Activated T-cell treated with anti-CD3 and anti-CD28 coated beads, Interleukin-2, amount 50 U/mL, for 1 hour (primary cell): Measurements from ENCODE around the gene MAP3K4.
A peak's percentile ranks its signal among the peaks of the same experiment; 100 is the strongest.

Source experiments
- DNase-seq: peaks from one replicate; pipeline ENCODE4 v3.0.0-alpha.2; 2020

The MAP3K4 gene

DNA sequence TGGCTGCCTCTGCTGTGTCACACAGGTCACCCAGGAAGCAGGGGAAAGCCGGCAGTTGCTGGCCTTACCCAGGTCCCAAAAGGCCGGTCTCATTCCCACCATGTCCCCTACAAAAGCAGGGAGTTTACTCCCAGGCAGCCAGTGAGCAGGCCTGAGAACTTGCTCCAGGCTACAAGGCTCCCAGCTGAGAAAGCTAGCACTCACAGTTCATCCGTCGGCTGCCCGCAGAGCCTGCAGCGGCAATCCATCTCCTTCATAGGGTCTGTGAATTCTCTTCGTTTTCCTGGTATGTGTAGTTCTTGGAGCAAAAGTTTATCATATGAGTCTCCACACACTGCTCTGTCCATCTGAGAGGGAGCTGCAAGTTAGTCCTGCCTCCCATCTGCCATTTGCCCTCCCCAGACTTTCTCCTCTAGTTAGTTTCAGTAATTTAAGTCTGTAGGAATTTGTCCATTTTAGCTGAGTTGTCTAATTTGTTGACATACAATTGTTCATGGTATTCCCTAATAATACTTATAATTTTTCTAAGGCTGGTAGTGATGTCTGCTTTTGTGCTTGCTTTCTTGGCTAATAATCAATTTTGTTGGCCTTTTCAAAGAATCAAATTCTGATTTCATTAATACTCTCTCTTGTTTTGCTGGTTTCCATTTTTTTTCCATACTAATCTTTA lies 135.6 kb downstream of the MAP3K4 start:
- no peak for DNase-seq

DNA sequence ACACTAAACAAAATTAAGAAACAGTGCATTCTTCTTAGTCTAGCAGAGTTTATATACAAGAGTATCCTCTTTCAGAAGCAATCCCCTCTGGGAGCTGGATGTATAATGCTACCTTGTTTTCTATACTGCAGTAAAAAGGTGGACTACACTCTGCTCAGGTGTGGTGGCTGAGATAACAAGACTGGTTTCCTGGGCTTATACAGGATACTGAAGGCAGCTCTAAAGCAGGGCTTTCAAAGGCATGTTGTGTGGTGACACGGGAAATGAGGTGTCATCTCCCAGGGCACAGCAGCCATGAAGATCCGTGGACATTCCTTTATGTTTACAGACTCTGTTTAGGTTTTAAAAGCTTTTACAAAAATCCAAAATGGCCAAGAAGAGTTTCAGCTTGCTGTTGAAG lies 136.7 kb downstream of the MAP3K4 start:
- no peak for DNase-seq

DNA sequence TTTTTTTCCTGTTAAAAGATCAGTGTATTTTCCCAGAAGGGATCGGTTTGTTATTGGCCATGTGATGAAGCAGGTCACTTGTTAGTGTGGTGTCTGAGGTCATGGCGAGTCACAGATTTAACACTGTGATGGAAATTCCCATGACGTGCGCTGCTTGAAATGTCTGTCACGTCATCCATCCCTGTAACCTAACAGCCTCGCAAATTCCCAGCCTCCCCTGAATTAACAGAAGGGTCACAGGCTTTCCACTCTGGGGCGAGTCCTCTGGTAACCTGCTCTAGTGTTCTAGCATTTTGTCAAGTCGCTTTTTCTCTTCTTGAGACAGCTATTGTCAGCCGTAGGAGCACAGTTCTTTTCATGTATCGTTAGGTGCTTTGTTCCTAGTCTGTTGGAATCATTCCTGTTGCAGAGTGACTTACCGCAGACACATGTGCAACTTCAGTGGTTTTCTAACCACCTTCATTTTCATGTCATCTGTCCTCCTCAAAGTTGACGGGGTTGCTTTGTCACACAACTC lies 137.2 kb downstream of the MAP3K4 start:
- peak; percentile 30 for DNase-seq

- no peak for DNase-seq
Observed at GRCh38 chr6:161130541-161130940, 139.0 kb downstream of the MAP3K4 start.

GRCh38 chr6:161130967-161131766 lies 139.6 kb downstream of the MAP3K4 start:
- DNase-seq, result no peak

GRCh38 chr6:161132384-161132783 lies 140.8 kb downstream of the MAP3K4 start:
- no peak for DNase-seq

GRCh38 chr6:161133963-161134362 lies 142.4 kb downstream of the MAP3K4 start:
- DNase-seq, result no peak

DNA sequence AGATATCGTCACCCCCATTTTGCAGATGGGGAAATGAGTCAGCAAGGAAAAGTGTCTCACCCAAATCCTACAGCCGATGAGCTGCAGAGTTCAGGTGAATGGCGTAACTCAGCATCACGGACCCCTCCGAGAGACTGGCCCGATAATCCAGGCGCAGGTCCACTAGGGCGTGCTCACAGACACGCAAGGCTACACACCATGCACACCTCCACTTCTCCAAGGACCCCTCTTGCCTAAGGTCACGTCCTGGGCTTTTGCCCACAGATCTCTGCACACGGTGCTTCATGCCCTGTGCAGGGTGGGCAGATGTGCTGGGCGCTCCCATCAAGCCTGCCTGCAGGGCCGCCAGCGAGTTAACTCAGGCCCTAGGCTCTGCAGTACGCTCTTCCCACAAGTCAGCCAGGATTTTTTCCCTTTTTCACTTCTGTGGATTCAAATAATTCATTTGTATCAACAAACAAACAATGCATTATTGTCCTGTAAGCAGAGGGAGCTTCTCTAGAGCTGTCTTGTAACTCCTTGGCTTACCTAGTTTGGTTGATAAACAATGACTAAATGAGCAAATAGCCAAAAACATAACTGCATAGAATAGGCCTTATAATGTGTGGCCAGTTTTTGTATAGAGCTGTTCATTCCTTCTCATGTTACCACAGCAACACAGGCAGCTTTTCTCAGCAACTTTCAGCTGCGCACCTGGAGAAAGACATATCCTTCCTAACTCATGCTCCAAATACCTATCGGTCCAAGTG lies 143.2 kb downstream of the MAP3K4 start:
- no peak for DNase-seq

- DNase-seq, result no peak
Observed at GRCh38 chr6:161135695-161136591, 144.4 kb downstream of the MAP3K4 start.

DNA sequence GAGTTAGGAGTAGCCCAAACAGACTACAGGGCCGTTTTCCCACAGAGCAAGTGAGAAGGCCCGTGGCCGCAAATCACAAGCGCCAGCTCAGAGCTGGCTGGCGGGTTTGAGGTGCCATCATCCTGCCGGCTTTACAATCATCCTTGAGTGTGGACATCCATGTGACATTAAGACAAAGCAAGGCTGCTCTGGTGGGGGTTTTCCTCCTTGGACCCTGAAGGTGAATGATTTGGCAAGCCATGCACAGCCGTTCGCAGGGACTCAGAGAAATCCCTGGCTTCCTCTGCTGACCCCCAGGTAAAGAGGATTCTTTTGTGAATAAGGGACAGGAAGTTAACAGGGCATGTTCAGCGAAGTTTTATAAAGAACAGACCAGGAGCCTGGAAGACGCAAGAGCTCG lies 145.1 kb downstream of the MAP3K4 start:
- DNase-seq, result no peak

- DNase-seq, result no peak
Observed at GRCh38 chr6:161137320-161137719, 145.8 kb downstream of the MAP3K4 start.

DNA sequence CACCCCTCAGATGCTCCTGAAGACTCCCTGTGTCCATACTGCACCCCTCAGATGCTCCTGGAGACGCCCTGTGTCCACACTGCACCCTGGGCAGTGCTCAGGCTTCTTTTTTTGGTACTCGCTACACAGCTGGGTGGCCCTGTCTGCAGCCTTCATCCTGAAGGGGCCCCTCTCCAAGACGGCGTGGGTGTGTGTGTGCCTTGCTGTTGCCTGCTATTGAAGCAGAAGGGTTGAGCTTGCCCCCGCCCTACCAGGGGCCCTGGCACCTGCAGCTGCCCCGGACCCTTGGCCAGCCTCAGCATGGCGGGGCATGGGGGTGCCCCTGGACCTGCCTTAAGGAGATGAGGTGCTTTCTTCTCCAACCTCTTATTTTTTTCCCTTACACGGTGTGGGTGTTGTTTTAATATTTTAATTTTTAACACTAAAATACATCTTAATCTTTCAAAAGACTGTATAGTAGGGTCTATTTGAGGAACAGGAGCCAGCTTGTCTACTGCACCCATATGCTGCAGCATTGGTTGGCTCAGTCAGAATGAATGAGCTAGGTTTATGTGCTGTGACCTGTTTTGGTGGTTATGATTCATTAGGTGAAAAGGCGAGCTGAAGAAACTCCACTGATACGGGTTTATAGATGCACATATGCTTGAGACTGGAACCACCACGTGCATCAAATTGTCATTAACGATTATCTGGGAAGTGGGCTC lies 146.4 kb downstream of the MAP3K4 start:
- DNase-seq, result no peak

DNA sequence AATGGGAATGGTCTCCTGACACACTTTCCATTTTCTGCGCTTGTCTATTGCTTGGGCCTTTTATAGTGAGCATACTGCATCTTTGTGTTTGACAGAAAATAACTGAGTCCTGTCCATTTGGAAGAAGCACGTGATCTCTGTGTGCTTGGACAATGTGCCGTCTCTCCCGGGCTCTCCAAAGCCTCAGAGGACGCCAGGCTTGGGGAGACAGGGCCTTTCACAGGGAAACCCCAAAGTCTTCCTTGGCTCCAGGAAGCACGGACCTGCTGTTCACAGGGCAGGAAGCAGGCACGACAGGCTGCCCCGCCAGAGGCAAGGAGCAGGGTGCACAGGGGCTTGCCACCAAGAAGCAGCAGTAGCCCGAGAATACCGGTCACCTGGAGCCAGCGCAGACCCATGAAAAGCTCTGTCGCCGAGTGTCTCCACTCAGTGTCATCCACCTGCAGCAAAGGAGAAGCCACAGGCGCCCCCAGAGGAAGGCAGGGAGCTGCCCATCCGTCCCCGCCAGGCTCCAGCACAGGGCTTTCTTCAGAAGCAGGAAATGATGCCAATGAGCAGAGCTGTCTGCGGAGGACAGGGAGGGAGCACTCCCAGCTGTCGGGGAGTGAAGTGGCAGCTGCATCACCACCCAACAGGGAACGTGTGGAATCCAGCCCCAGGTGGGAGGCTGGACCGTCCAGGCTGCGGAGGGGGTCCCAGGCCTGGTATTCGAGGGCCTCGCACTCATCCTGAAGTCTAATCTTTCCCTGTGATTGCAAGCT lies 147.2 kb downstream of the MAP3K4 start:
- DNase-seq, result no peak

GRCh38 chr6:161139304-161139765 lies 147.8 kb downstream of the MAP3K4 start:
- DNase-seq, result no peak

GRCh38 chr6:161139766-161140553 lies 148.4 kb downstream of the MAP3K4 start:
- no peak for DNase-seq

DNA sequence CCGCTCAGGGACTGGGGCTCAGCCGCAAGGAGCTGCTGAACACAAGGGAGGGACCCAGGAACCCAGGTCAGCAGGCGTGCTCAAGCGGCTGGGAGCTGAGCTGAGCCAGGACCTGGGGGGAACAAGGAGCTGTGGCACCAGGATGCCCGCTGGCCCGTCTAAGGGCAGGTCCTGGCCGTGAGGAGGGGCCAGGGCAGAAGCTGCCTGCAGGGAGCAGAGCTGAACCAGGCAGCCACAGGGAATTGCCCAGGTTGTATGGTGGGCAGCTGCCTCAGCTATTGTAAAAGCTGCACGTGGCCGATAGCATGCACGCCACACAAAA lies 148.9 kb downstream of the MAP3K4 start:
- DNase-seq, result no peak

GRCh38 chr6:161141173-161141572 lies 149.6 kb downstream of the MAP3K4 start:
- no peak for DNase-seq

DNA sequence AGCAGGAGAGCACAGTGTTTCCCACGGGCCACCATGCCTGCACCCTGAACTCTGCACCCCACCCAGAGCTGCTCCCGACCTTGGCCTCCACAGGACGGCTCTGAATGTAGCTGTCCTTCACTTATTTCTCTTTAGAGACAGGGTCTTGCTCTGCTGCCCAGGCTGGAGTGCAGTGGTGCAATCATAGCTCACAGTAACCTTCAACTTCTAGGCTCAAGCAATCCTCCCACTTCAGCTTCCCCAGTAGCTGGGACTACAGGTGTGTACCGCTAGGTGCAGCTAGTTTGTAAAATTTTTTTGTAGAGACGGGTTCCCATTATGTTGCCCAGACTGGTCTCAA lies 151.4 kb downstream of the MAP3K4 start:
- DNase-seq, result no peak

- DNase-seq, result no peak
Observed at GRCh38 chr6:161143663-161144430, 152.3 kb downstream of the MAP3K4 start.

DNA sequence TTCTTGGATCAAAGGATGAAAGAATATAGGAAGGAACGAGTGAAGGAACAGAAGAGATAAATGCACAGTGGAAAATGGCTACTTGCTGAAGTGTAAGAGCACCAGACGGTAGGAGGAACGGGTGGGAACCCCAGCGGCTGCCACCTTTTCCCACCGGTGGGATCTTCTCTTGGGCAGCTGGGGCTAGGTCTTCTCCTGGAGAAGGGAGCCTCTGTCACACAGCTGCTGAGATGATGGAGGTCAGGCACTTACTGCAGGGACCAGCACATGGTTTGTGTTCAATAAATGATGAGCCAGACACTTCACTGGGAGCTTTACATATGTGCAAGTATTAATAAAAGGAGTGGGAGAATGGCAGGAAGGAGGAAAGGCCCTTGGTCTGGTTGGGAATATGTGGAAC lies 158.6 kb downstream of the MAP3K4 start:
- no peak for DNase-seq
